ENCODE data around the gene NEK6. TPM values are rescaled to one million over a fixed set of nuclear protein-coding genes. Genes with fewer than 3 reads are reported as not detected.

The NEK6 gene
- total and polyA plus RNA-seq, 2 of the 8 experiments (the other 6 are each of a cell fraction or from before 2014, with no cell fraction given), result 17.7 to 19.7 TPM

GRCh38 chr9:124218987-124219461, 38.7 kb upstream of the NEK6 start:
- Histone ChIP-seq H3K27me3 (replicated peaks in 1 of 4; ENCODE audit: control insufficient read depth in 3 of 4, extremely low read depth in 1 of 4, insufficient read depth in 3 of 4, low read length in 3 of 4) (no peaks in the 10 kb centered on the region), H4K5ac (ENCODE audit: insufficient read length, low read depth, low read length) (no peak overlapping the region), H2BK20ac (ENCODE audit: low read length) (peak overlapping the region; percentile 34; the same call in 1 of the 2 replicates), H3K4me3 (ENCODE audit: extremely low read depth in 1 of 4, insufficient read depth in 2 of 4, low read depth in 3 of 4, low read length in 4 of 4) (no peak overlapping the region), H3K18ac (ENCODE audit: extremely low read depth, low read length) (no peak overlapping the region), H2BK12ac (ENCODE audit: low read depth, low read length) (no peak overlapping the region), H2BK120ac (replicated peaks; ENCODE audit: low read depth, low read length) (no peak overlapping the region), H3K36me3 (ENCODE audit: control insufficient read depth in 2 of 4, insufficient read depth in 4 of 4, low read length in 3 of 4) (no peaks in the 10 kb centered on the region), H3K79me1 (ENCODE audit: low read depth, low read length) (no peaks in the 10 kb centered on the region), H2AK5ac (ENCODE audit: low read depth, low read length) (no peak overlapping the region), H3K9me3 (ENCODE audit: insufficient read depth in 2 of 2, low read depth in 1 of 2, low read length in 1 of 2) (0 out of 4 replicates have a peak, but pooled peaks cover 0 to 4% of the 10 kb centered on the region in 2 experiments), H4K91ac (replicated peaks; ENCODE audit: insufficient read length, low read length) (no peak overlapping the region), H2BK15ac (ENCODE audit: low read length) (no peak overlapping the region), H3K79me2 (ENCODE audit: control insufficient read depth in 1 of 2, insufficient read depth in 2 of 2, low read length in 2 of 2) (no peaks in the 10 kb centered on the region), H2AFZ (ENCODE audit: low read length) (no peak overlapping the region; the same call in 1 of the 2 replicates), H3K23ac (ENCODE audit: insufficient read length) (no peak overlapping the region), H3K14ac (ENCODE audit: insufficient read length) (no peak overlapping the region), H3K27ac (ENCODE audit: low read depth, low read length) (no peak overlapping the region), H3K4me1 (replicated peaks in 1 of 4; ENCODE audit: control insufficient read depth in 3 of 4, insufficient read depth in 4 of 4, low read length in 3 of 4) (no peaks in the 10 kb centered on the region), H4K20me1 (replicated peaks in 1 of 2; ENCODE audit: control insufficient read depth in 1 of 2, insufficient read depth in 2 of 2, low read length in 2 of 2) (no peaks in the 10 kb centered on the region), H4K8ac (ENCODE audit: extremely low read depth, insufficient read depth, low read length) (no peak overlapping the region), H3K4me2 (ENCODE audit: insufficient read depth in 1 of 2, low read depth in 2 of 2, low read length in 2 of 2) (no peak overlapping the region), H3K23me2 (ENCODE audit: low read depth, low read length) (no peaks in the 10 kb centered on the region; the same call in 1 of the 2 replicates), H2BK5ac (ENCODE audit: low read depth, low read length) (no peak overlapping the region), H3K4ac (replicated peaks; ENCODE audit: insufficient read length, low read depth, low read length) (no peak overlapping the region), H3K9ac (replicated peaks in 1 of 4; ENCODE audit: extremely low read depth in 1 of 4, low read depth in 3 of 4, low read length in 3 of 4) (no peak overlapping the region), H3K56ac (replicated peaks; ENCODE audit: insufficient read length, low read depth, low read length) (no peak overlapping the region)
- CTCF ChIA-PET (ENCODE audit: partially characterized antibody), result interaction anchor here (0.6 to 0.7 kb wide), 2 partner anchors 68 to 168 kb away, joined by 3 read pairs; no protein-coding TSS in a partner anchor
- POLR2A ChIA-PET (ENCODE audit: partially characterized antibody), result interaction anchor here (0.6 kb wide), 1 partner anchor 195 kb away, joined by 3 read pairs; no protein-coding TSS in a partner anchor
- FAIRE-seq (no peak), DNase-seq (ENCODE audit: low read depth in 1 of 2, low spot score in 2 of 2) (no peak)
- TF ChIP-seq YY1 (IDR thresholded peaks at IDR 0.05; ENCODE audit: low read depth, low read length) (no peak), SIRT6 (IDR thresholded peaks at IDR 0.05; ENCODE audit: low read length) (no peak), JUN (IDR thresholded peaks at IDR 0.05; ENCODE audit: low read depth, low read length) (no peak), HDAC2 (IDR thresholded peaks at IDR 0.05; ENCODE audit: borderline replicate concordance in 1 of 2, low read depth in 2 of 2, low read length in 2 of 2) (no peak), SIX5 (IDR thresholded peaks at IDR 0.05; ENCODE audit: low read depth, low read length) (no peak), HDAC6 (IDR thresholded peaks at IDR 0.05; ENCODE audit: low read depth, low read length) (no peak), USF2 (IDR thresholded peaks at IDR 0.05; ENCODE audit: low read length) (no peak)
- WGBS, 2 experiments (ENCODE audit: extremely low coverage in 1 of 2, insufficient coverage in 1 of 2, insufficient read length in 1 of 2, insufficient replicate concordance in 2 of 2, low coverage in 1 of 2, low lambda C conversion rate in 2 of 2, missing lambda C conversion rate in 1 of 2), result 100% methylated on average over 2 of the region's 2 CpGs; no CpG with 5 or more reads in 1 of the 2 experiments

All from H1 (cell line).